Activated CD8-positive, alpha-beta memory T cell treated with anti-CD3 and anti-CD28 coated beads, Interleukin-2, amount 10 ng/mL, durations not matched to agents 7 days and 5 days (primary cell): ENCODE data around the gene MEGF6. TPM values are rescaled to one million over a fixed set of nuclear protein-coding genes. Genes with fewer than 3 reads are reported as not detected.
"Not testable (repeated sequence)": the region's sequence is repeated elsewhere in the genome, so short reads cannot be mapped to it uniquely, and the experiment has no call there.

ENCODE experiments used
- ATAC-seq: fragments of 150-1000 bp; cut with Tn5 transposase; one replicate; pipeline ENCODE4 v1.10.0; 2021; ENCODE audit warnings: moderate library complexity
- CTCF ChIA-PET: fragments of 350-600 bp; sonication (Branson Sonifier 250); formaldehyde crosslinking; loops from one replicate; lab custom pipeline; 2021; ENCODE audit warnings: antibody characterized with exemption; lab: Charles Lee
- DNase-seq: peaks from one replicate; pipeline ENCODE4 v3.0.0-alpha.2; 2020
- H3K27ac Mint-ChIP-seq: one replicate; pipeline ENCODE4 v1.8.0; 2021; ENCODE audit warnings: mild to moderate bottlenecking, mixed read lengths
- H3K27me3 Mint-ChIP-seq: one replicate; pipeline ENCODE4 v1.8.0; 2021; ENCODE audit warnings: mixed read lengths
- H3K36me3 Mint-ChIP-seq: one replicate; pipeline ENCODE4 v1.8.0; 2021; ENCODE audit warnings: mild to moderate bottlenecking, mixed read lengths
- H3K4me1 Mint-ChIP-seq: one replicate; pipeline ENCODE4 v1.8.0; 2021; ENCODE audit warnings: mixed read lengths
- H3K4me3 Mint-ChIP-seq: one replicate; pipeline ENCODE4 v1.8.0; 2021; ENCODE audit warnings: mild to moderate bottlenecking, moderate library complexity, mixed read lengths
- H3K9me3 Mint-ChIP-seq: one replicate; pipeline ENCODE4 v1.8.0; 2022; ENCODE audit warnings: low read depth, mixed read lengths
- total RNA-seq, 2 experiments: library from RNA; stranded (reverse); gene quantifications; one replicate each; pipeline ENCODE4 v1.2.3, GENCODE V29; 2021

The MEGF6 gene
- total RNA-seq, 2 experiments from 2014 or later, result 2.1 to 11.2 TPM

GRCh38 chr1:3630161-3630611 is 18.9 kb upstream of the MEGF6 start:
- no peak overlapping the region for H3K27ac Mint-ChIP-seq
- CTCF ChIA-PET, result interaction anchor here (0.6 to 4.4 kb wide), 5 partner anchors 11 to 91 kb away, joined by 3 to 24 read pairs (median 3); no protein-coding TSS in a partner anchor
- peaks cover 9% of the 10 kb centered on the region for H3K4me1 Mint-ChIP-seq
- H3K9me3 Mint-ChIP-seq, result no peaks in the 10 kb centered on the region
- no peak for ATAC-seq
- no peak for DNase-seq
- H3K36me3 Mint-ChIP-seq, result peaks cover 6% of the 10 kb centered on the region
- no peak overlapping the region for H3K4me3 Mint-ChIP-seq
- no peaks in the 10 kb centered on the region for H3K27me3 Mint-ChIP-seq

DNA sequence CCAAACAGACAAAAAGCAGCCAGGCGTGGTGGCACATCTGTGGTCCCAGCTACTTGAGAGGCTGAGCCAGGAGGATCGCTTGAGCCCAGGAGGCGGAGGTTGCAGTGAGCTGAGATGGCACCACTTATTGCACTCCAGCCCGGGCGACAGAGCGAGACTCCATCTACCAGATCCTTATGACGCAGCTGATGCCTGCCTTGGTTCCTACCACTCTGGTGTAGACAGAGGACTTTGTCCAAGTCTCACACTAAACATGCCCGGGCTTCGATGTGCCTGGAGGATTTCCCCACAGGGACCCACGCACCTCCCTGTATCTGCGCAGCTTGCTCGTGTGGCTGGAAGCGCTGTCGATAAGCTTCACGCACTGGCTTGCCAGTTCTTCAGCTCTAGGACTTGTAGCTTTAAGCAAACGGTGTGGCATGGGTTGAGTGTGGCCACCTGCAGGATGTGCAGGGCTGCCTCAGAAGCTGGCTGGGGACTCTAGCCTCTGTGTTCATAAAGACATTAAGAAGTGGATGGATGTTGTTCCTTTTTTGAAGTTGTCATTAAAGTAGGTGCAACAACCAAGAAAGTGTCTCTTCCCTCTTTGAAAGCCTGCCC is 18.4 kb upstream of the MEGF6 start:
- H3K36me3 Mint-ChIP-seq, result peaks cover 4% of the 10 kb centered on the region
- CTCF ChIA-PET, result interaction anchor here (0.6 to 4.4 kb wide), 5 partner anchors 10 to 92 kb away, joined by 3 to 24 read pairs (median 3); no protein-coding TSS in a partner anchor
- no peak overlapping the region for H3K4me3 Mint-ChIP-seq
- H3K9me3 Mint-ChIP-seq, result no peaks in the 10 kb centered on the region
- ATAC-seq (no peak), DNase-seq (no peak)
- peaks cover 10% of the 10 kb centered on the region for H3K4me1 Mint-ChIP-seq
- no peaks in the 10 kb centered on the region for H3K27me3 Mint-ChIP-seq
- H3K27ac Mint-ChIP-seq, result no peak overlapping the region

GRCh38 chr1:3628445-3628844 is 17.1 kb upstream of the MEGF6 start:
- Mint-ChIP-seq H3K4me3 (no peak overlapping the region), H3K4me1 (peaks cover 18% of the 10 kb centered on the region), H3K9me3 (no peaks in the 10 kb centered on the region), H3K27me3 (no peaks in the 10 kb centered on the region), H3K27ac (no peak overlapping the region), H3K36me3 (peaks cover 3% of the 10 kb centered on the region)
- no peak for DNase-seq
- ATAC-seq, result no peak
- CTCF ChIA-PET, result interaction anchor here (0.8 to 4.4 kb wide), 3 partner anchors 9 to 176 kb away, joined by 3 to 24 read pairs (median 6); no protein-coding TSS in a partner anchor

GRCh38 chr1:3627515-3628253 is 16.4 kb upstream of the MEGF6 start:
- Mint-ChIP-seq H3K4me1 (peaks cover 22% of the 10 kb centered on the region), H3K36me3 (peaks cover 3% of the 10 kb centered on the region), H3K4me3 (no peak overlapping the region), H3K9me3 (no peaks in the 10 kb centered on the region), H3K27ac (no peak overlapping the region), H3K27me3 (no peaks in the 10 kb centered on the region)
- CTCF ChIA-PET, result interaction anchor here (0.8 to 4.4 kb wide), 3 partner anchors 8 to 175 kb away, joined by 3 to 24 read pairs (median 6); no protein-coding TSS in a partner anchor
- no peak for ATAC-seq
- DNase-seq, result no peak

- peaks cover 3% of the 10 kb centered on the region for H3K36me3 Mint-ChIP-seq
- H3K4me3 Mint-ChIP-seq, result peak overlapping the region; percentile 86
- DNase-seq, result no peak
- no peaks in the 10 kb centered on the region for H3K9me3 Mint-ChIP-seq
- H3K4me1 Mint-ChIP-seq, result peaks cover 22% of the 10 kb centered on the region
- CTCF ChIA-PET, result interaction anchor here (0.9 to 1.1 kb wide), 3 partner anchors 23 to 135 kb away, joined by 3 read pairs; no protein-coding TSS in a partner anchor
- H3K27ac Mint-ChIP-seq, result peak overlapping the region; percentile 11
- H3K27me3 Mint-ChIP-seq, result no peaks in the 10 kb centered on the region
- no peak for ATAC-seq
Observed at GRCh38 chr1:3626025-3626424, 14.7 kb upstream of the MEGF6 start.

- CTCF ChIA-PET, result interaction anchor here (0.9 to 1.1 kb wide), 3 partner anchors 24 to 134 kb away, joined by 3 read pairs; no protein-coding TSS in a partner anchor
- peak overlapping the region; percentile 86 for H3K4me3 Mint-ChIP-seq
Observed at GRCh38 chr1:3625151-3625907, 14.0 kb upstream of the MEGF6 start.

GRCh38 chr1:3624200-3625136 is 13.2 kb upstream of the MEGF6 start, which contains the start of gene TPRG1L:
Gene TPRG1L, plus strand, starts transcription at chr1:3625015. Its CDS starts 58 bp downstream, at chr1:3625073.
- peak; percentile 95 for ATAC-seq
- Mint-ChIP-seq H3K27me3 (no peaks in the 10 kb centered on the region), H3K36me3 (peaks cover 3% of the 10 kb centered on the region), H3K4me1 (peaks cover 18% of the 10 kb centered on the region), H3K27ac (peak within 1 kb of the TSS; percentile 92), H3K9me3 (no peaks in the 10 kb centered on the region), H3K4me3 (peak within 1 kb of the TSS; percentile 86)
- peak; percentile 98 for DNase-seq
- CTCF ChIA-PET, result interaction anchor here (0.7 to 1.0 kb wide), 3 partner anchors 10 to 134 kb away, joined by 3 to 4 read pairs (median 3); no protein-coding TSS in a partner anchor

More at GRCh38 chr1:3625151-3625907, 14.0 kb upstream of the MEGF6 start:
- ATAC-seq, result peak; percentile 18
- Mint-ChIP-seq H3K4me1 (peaks cover 21% of the 10 kb centered on the region), H3K36me3 (peaks cover 3% of the 10 kb centered on the region), H3K27ac (peak overlapping the region; percentile 11), H3K9me3 (no peaks in the 10 kb centered on the region), H3K27me3 (no peaks in the 10 kb centered on the region)
- peak; percentile 53 for DNase-seq

DNA sequence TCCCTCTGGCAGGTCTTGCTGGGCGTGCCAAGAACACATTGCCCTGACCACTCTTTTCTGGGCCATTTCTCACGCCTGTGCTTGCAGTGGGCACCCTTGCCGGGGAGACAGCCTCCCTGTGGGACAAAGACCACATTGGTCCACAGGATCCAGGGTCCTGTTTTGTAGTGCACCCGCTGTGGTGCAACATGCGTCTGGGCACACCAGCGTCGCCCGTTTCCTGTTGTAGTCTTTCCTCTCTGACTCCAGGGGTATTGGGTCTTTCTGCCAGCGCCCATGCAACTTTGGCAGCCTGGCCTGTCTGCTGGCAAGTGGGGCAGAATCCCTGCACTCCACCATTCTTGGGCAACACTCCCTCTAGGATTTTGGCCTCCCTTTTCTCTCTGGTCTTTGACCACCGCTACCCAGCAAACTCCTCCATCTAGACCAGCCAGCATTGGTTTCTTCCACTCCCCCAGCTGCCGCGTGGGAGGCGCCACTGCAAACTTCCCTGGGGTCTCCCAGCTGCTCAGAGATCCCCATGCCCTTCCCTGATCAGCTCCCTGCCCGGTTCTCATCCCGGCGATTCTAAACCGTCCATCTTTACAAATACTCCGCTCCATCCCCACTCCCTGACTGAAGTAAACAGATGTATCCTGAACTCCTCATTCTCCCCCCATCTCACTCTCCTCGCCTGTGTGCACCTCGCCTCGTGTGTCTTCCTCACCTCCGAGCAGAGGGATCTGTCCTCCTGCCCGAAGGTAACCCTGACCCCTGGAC is 12.3 kb upstream of the MEGF6 start:
- DNase-seq, result no peak
- CTCF ChIA-PET, result interaction anchor here (0.9 to 5.4 kb wide), 6 partner anchors 9 to 171 kb away, joined by 3 to 66 read pairs (median 4); no protein-coding TSS in a partner anchor
- ATAC-seq, result no peak
- H3K36me3 Mint-ChIP-seq, result peaks cover 3% of the 10 kb centered on the region
- peak overlapping the region; percentile 32 for H3K27ac Mint-ChIP-seq
- H3K4me3 Mint-ChIP-seq, result peak overlapping the region; percentile 86
- no peaks in the 10 kb centered on the region for H3K27me3 Mint-ChIP-seq
- H3K4me1 Mint-ChIP-seq, result peaks cover 22% of the 10 kb centered on the region
- H3K9me3 Mint-ChIP-seq, result no peaks in the 10 kb centered on the region

GRCh38 chr1:3622102-3622501 is 10.8 kb upstream of the MEGF6 start:
- H3K4me3 Mint-ChIP-seq, H3K27me3 Mint-ChIP-seq, DNase-seq, H3K36me3 Mint-ChIP-seq, H3K9me3 Mint-ChIP-seq, H3K27ac Mint-ChIP-seq, ATAC-seq: not testable (repeated sequence)
- peaks cover 22% of the 10 kb centered on the region for H3K4me1 Mint-ChIP-seq
- CTCF ChIA-PET, result interaction anchor here (1.1 to 5.4 kb wide), 6 partner anchors 27 to 169 kb away, joined by 3 to 66 read pairs (median 27); no protein-coding TSS in a partner anchor

DNA sequence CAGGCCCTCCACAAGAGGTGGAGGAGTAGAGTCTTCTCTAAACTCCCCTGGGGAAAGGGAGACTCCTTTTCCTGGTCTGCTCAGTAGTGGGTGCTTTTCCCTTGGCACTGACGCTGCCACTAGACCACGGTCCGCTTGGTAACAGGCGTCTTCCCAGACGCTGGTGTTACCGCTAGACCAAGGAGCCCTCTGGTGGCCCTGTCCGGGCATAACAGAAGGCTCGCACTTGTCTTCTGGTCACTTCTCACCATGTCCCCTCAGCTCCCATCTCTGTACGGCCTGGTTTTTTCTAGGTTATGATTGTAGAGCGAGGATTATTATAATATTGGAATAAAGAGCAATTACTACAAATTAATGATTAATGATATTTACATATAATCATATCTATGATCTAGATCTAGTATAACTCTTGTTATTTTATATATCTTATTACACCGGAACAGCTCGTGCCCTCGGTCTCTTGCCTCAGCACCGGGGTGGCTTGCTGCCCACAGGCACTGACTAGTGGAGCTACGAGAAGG is 9.9 kb upstream of the MEGF6 start:
- CTCF ChIA-PET, result interaction anchor here (1.0 to 5.4 kb wide), 8 partner anchors 28 to 168 kb away, joined by 3 to 66 read pairs (median 5); no protein-coding TSS in a partner anchor
- not testable (repeated sequence) for DNase-seq, ATAC-seq, H3K9me3 Mint-ChIP-seq, H3K27ac Mint-ChIP-seq, H3K36me3 Mint-ChIP-seq, H3K4me3 Mint-ChIP-seq, H3K27me3 Mint-ChIP-seq
- peaks cover 22% of the 10 kb centered on the region for H3K4me1 Mint-ChIP-seq

- Mint-ChIP-seq H3K36me3 (peaks cover 2% of the 10 kb centered on the region), H3K27me3 (no peaks in the 10 kb centered on the region), H3K4me1 (peaks cover 19% of the 10 kb centered on the region), H3K27ac (no peak overlapping the region), H3K9me3 (no peaks in the 10 kb centered on the region), H3K4me3 (no peak overlapping the region)
- no peak for ATAC-seq
- CTCF ChIA-PET, result interaction anchor here (1.0 to 5.4 kb wide), 13 partner anchors 11 to 168 kb away, joined by 3 to 66 read pairs (median 5); no protein-coding TSS in a partner anchor
- no peak for DNase-seq
Observed at GRCh38 chr1:3620708-3621107, 9.4 kb upstream of the MEGF6 start.
